ENCODE data around the gene PTPRC.
A peak's percentile ranks its signal among the peaks of the same experiment; 100 is the strongest.

PTPRC gene

DNA sequence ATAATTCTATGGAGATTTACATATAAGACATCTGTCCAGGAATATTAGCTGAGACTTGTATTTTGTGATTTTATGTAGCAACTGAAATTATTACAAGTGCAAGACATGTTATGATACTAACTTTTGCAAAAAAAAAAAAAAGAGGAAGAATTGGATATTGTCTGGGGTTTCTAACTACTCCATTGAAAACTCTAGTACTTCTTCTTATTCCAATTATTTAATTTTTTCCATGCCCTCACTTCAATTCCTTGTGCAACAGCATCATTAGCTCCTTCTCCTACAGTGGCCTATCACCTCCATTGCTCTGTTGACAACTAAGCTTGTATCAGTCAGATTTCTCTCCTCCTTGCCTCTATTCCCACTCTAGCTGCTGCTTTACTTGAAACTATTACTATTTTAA, 126.6 kb downstream of the PTPRC start:
- no peak for TF ChIP-seq EZH2 (IDR thresholded peaks at IDR 0.05; ENCODE audit: borderline replicate concordance, low read length)
- TF ChIP-seq, protein P1, sequence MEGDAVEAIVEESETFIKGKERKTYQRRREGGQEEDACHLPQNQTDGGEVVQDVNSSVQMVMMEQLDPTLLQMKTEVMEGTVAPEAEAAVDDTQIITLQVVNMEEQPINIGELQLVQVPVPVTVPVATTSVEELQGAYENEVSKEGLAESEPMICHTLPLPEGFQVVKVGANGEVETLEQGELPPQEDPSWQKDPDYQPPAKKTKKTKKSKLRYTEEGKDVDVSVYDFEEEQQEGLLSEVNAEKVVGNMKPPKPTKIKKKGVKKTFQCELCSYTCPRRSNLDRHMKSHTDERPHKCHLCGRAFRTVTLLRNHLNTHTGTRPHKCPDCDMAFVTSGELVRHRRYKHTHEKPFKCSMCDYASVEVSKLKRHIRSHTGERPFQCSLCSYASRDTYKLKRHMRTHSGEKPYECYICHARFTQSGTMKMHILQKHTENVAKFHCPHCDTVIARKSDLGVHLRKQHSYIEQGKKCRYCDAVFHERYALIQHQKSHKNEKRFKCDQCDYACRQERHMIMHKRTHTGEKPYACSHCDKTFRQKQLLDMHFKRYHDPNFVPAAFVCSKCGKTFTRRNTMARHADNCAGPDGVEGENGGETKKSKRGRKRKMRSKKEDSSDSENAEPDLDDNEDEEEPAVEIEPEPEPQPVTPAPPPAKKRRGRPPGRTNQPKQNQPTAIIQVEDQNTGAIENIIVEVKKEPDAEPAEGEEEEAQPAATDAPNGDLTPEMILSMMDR (IDR thresholded peaks at IDR 0.05; ENCODE audit: low read length) = no peak
- H3F3A ChIP-seq (ENCODE audit: insufficient read depth, low read length) = 0 out of 2 replicates have a peak, but pooled peaks cover 3% of the 10 kb centered on the region
- no peak overlapping the region for H3K4me2 ChIP-seq (ENCODE audit: low read length)
- H3K4me1 ChIP-seq (ENCODE audit: insufficient read depth, low read length, severe bottlenecking) = peaks cover 15% of the 10 kb centered on the region
- H3K27me3 ChIP-seq (ENCODE audit: insufficient read depth, low read length) = no peaks in the 10 kb centered on the region
- H3K79me2 ChIP-seq (ENCODE audit: insufficient read depth, low read length) = no peaks in the 10 kb centered on the region
- H3K9ac ChIP-seq (ENCODE audit: low read length) = no peak overlapping the region
- no peak overlapping the region for H2AFZ ChIP-seq (ENCODE audit: low read length)
- no peaks in the 10 kb centered on the region for H3K9me3 ChIP-seq (ENCODE audit: low read length)
- H3K27ac ChIP-seq (ENCODE audit: low read depth, low read length, poor library complexity, severe bottlenecking) = no peak overlapping the region
- H4K20me1 ChIP-seq (ENCODE audit: insufficient read depth, low read length) = no peaks in the 10 kb centered on the region
- no peaks in the 10 kb centered on the region for H3K9me2 ChIP-seq (ENCODE audit: low read depth, low read length)
- H3K4me3 ChIP-seq (ENCODE audit: low read depth, low read length, poor library complexity, severe bottlenecking) = no peak overlapping the region
- H3K36me3 ChIP-seq (ENCODE audit: insufficient read depth, low read length) = no peaks in the 10 kb centered on the region

DNA sequence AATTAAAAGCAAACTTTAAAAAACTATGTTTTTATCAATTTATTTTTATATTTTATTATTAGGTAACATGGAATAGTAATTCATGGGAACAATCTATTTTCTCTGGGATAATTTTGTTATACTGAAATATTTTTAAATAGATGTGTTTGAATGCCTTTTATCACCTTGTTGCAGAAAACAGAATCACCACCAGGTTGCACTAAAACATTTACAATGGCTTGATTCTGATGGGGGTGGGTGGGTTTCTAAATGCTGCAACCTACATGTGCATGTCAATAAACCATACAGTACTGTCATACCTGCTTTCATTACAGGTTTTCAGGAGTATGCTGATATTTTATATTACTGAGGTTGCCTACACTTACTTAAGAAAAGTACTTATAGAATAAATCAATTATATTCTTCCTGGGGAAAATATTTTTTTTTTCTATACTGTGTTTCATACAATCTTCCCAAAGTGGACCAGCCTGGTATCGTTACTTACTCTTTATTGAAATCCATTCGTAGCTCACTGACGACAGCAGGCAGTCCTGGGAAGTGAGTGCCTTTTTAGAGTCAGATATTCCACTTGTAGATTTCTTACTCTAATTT, 132.8 kb downstream of the PTPRC start:
- H3K27ac ChIP-seq (ENCODE audit: low read depth, low read length, poor library complexity, severe bottlenecking) = no peak overlapping the region
- no peak for TF ChIP-seq EZH2 (IDR thresholded peaks at IDR 0.05; ENCODE audit: borderline replicate concordance, low read length)
- TF ChIP-seq, protein P1 (IDR thresholded peaks at IDR 0.05; ENCODE audit: low read length) = peak; percentile 71
- H3K27me3 ChIP-seq (ENCODE audit: insufficient read depth, low read length) = no peaks in the 10 kb centered on the region
- H3K79me2 ChIP-seq (ENCODE audit: insufficient read depth, low read length) = no peaks in the 10 kb centered on the region
- peaks cover 21% of the 10 kb centered on the region for H3K4me1 ChIP-seq (ENCODE audit: insufficient read depth, low read length, severe bottlenecking)
- H3K9ac ChIP-seq (ENCODE audit: low read length) = no peak overlapping the region
- no peak overlapping the region for H3K4me2 ChIP-seq (ENCODE audit: low read length)
- H2AFZ ChIP-seq (ENCODE audit: low read length) = no peak overlapping the region
- H4K20me1 ChIP-seq (ENCODE audit: insufficient read depth, low read length) = no peaks in the 10 kb centered on the region
- no peaks in the 10 kb centered on the region for H3K36me3 ChIP-seq (ENCODE audit: insufficient read depth, low read length)
- no peaks in the 10 kb centered on the region for H3K9me3 ChIP-seq (ENCODE audit: low read length)
- no peaks in the 10 kb centered on the region for H3F3A ChIP-seq (ENCODE audit: insufficient read depth, low read length)
- no peak overlapping the region for H3K4me3 ChIP-seq (ENCODE audit: low read depth, low read length, poor library complexity, severe bottlenecking)
- no peaks in the 10 kb centered on the region for H3K9me2 ChIP-seq (ENCODE audit: low read depth, low read length)

DNA sequence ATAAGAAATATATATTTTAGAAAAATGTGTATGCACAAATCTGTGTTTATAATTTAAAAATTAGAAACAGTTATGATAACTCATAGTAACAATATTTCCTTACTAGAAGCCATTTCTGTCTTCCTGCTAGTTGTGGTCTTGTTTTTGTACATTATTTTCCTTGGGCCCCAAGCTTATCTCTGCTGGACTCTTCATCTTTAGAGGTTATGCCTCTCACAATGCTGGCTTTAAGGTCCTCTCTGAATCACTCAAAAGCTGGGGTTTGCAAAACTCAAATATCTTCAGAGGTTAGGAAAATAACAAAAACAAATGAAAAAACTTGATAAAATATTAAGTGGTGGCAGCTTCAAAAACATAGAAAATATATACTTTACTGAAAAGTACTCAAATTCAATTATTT, 133.8 kb downstream of the PTPRC start:
- Histone ChIP-seq H3K27me3 (ENCODE audit: insufficient read depth, low read length) (no peaks in the 10 kb centered on the region), H3K4me1 (ENCODE audit: insufficient read depth, low read length, severe bottlenecking) (peaks cover 21% of the 10 kb centered on the region), H3K79me2 (ENCODE audit: insufficient read depth, low read length) (no peaks in the 10 kb centered on the region), H3K27ac (ENCODE audit: low read depth, low read length, poor library complexity, severe bottlenecking) (no peak overlapping the region), H3K9ac (ENCODE audit: low read length) (no peak overlapping the region), H3F3A (ENCODE audit: insufficient read depth, low read length) (no peaks in the 10 kb centered on the region), H3K9me2 (ENCODE audit: low read depth, low read length) (no peaks in the 10 kb centered on the region), H3K36me3 (ENCODE audit: insufficient read depth, low read length) (no peaks in the 10 kb centered on the region), H3K4me2 (ENCODE audit: low read length) (no peak overlapping the region), H3K4me3 (ENCODE audit: low read depth, low read length, poor library complexity, severe bottlenecking) (no peak overlapping the region), H3K9me3 (ENCODE audit: low read length) (no peaks in the 10 kb centered on the region), H4K20me1 (ENCODE audit: insufficient read depth, low read length) (no peaks in the 10 kb centered on the region), H2AFZ (ENCODE audit: low read length) (no peak overlapping the region)
- no peak for TF ChIP-seq EZH2 (IDR thresholded peaks at IDR 0.05; ENCODE audit: borderline replicate concordance, low read length)
- TF ChIP-seq, protein P1 (IDR thresholded peaks at IDR 0.05; ENCODE audit: low read length) = no peak

All from OCI-LY1 (cell line).